ENCODE results near the gene MYO18A. TPM values are rescaled to one million over a fixed set of nuclear protein-coding genes. Genes with fewer than 3 reads are reported as not detected.

The MYO18A gene
- total RNA-seq, 1 donor from 2014 or later: 45.9 TPM

DNA sequence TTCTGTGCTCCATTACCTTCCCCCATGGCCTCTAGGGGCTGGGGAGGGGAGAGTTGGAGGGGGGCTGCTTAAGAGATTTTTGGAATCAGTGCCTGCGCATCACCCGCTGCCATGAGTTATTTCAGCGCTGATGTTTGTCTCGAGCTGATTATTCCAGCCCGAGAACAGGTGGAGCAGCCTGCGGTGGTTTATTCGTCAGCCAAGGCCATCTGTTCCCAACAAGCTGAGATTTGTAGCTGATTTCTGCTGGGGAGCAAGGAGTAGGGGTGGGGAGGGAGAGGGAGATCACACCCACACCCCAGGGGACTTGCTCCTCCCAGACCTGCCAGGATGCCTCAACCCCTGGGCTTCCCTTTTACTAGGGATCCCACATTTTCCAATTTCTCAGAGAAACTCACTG lies 114.2 kb downstream of the MYO18A start:
- Histone ChIP-seq H3K4me2 (ENCODE audit: low read length) (no peak overlapping the region), H4K20me1 (ENCODE audit: insufficient read depth, low read length) (no peaks in the 10 kb centered on the region), H2AFZ (ENCODE audit: low read depth, low read length) (no peak overlapping the region), H3K4me1 (ENCODE audit: insufficient read depth, low read length) (no peaks in the 10 kb centered on the region), H3K36me3 (ENCODE audit: insufficient read depth, low read length) (no peaks in the 10 kb centered on the region), H3K4me3 (ENCODE audit: insufficient read depth, low read depth, low read length) (no peak overlapping the region), H3K9me3 (ENCODE audit: insufficient read depth, low read depth, low read length) (no peaks in the 10 kb centered on the region), H3K9ac (ENCODE audit: low read length) (no peak overlapping the region), H3K27ac (ENCODE audit: low read depth, low read length) (no peak overlapping the region), H3K27me3 (ENCODE audit: insufficient read depth, low read length) (peaks cover 8% of the 10 kb centered on the region), H3K79me2 (ENCODE audit: insufficient read depth, low read length) (no peaks in the 10 kb centered on the region)
- TF ChIP-seq, protein P1, sequence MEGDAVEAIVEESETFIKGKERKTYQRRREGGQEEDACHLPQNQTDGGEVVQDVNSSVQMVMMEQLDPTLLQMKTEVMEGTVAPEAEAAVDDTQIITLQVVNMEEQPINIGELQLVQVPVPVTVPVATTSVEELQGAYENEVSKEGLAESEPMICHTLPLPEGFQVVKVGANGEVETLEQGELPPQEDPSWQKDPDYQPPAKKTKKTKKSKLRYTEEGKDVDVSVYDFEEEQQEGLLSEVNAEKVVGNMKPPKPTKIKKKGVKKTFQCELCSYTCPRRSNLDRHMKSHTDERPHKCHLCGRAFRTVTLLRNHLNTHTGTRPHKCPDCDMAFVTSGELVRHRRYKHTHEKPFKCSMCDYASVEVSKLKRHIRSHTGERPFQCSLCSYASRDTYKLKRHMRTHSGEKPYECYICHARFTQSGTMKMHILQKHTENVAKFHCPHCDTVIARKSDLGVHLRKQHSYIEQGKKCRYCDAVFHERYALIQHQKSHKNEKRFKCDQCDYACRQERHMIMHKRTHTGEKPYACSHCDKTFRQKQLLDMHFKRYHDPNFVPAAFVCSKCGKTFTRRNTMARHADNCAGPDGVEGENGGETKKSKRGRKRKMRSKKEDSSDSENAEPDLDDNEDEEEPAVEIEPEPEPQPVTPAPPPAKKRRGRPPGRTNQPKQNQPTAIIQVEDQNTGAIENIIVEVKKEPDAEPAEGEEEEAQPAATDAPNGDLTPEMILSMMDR (IDR thresholded peaks at IDR 0.05; ENCODE audit: insufficient read depth, low read depth, low read length): no peak
- TF ChIP-seq EZH2 (IDR thresholded peaks at IDR 0.05; ENCODE audit: insufficient read depth, low read length): no peak
- Mint-ChIP-seq H3K27ac (ENCODE audit: unreplicated experiment) (no peak overlapping the region), H3K4me1 (ENCODE audit: low read depth, unreplicated experiment) (peaks cover 9% of the 10 kb centered on the region), H3K9me3 (ENCODE audit: unreplicated experiment) (no peaks in the 10 kb centered on the region), H3K4me3 (ENCODE audit: unreplicated experiment) (no peak overlapping the region), H3K27me3 (ENCODE audit: low read depth, unreplicated experiment) (peaks cover 14% of the 10 kb centered on the region), H3K36me3 (ENCODE audit: low read depth, unreplicated experiment) (no peaks in the 10 kb centered on the region)
- no peak for DNase-seq (ENCODE audit: low read depth)
- FAIRE-seq: no peak

DNA sequence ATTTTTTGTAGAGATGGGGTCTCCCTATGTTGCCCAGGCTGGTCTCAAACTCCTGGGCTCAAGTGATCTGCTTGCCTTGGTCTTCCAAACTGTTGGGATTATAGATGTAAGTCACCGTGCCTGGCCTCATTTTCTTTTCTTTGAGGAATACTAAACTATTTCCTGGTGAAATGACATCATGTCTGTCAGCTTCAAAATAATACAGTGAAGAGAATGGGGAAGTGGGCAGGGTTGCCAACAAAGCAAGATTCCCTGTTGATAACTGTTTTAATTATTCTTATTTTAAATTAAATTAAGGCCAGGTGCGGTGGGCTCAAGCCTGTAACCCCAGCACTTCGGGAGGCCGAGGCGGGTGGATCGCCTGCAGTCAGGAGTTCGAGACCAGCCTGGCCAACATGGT lies 116.2 kb downstream of the MYO18A start:
- Histone ChIP-seq H3K9me3 (ENCODE audit: insufficient read depth, low read depth, low read length) (no peaks in the 10 kb centered on the region), H3K4me1 (ENCODE audit: insufficient read depth, low read length) (peaks cover 4% of the 10 kb centered on the region), H2AFZ (ENCODE audit: low read depth, low read length) (no peak overlapping the region), H4K20me1 (ENCODE audit: insufficient read depth, low read length) (no peaks in the 10 kb centered on the region), H3K4me3 (ENCODE audit: insufficient read depth, low read depth, low read length) (no peak overlapping the region), H3K9ac (ENCODE audit: low read length) (no peak overlapping the region), H3K4me2 (ENCODE audit: low read length) (no peak overlapping the region), H3K27me3 (ENCODE audit: insufficient read depth, low read length) (no peaks in the 10 kb centered on the region), H3K27ac (ENCODE audit: low read depth, low read length) (no peak overlapping the region), H3K36me3 (ENCODE audit: insufficient read depth, low read length) (no peaks in the 10 kb centered on the region), H3K79me2 (ENCODE audit: insufficient read depth, low read length) (no peaks in the 10 kb centered on the region)
- DNase-seq (ENCODE audit: low read depth): no peak
- Mint-ChIP-seq H3K4me3 (ENCODE audit: unreplicated experiment) (no peak overlapping the region), H3K27ac (ENCODE audit: unreplicated experiment) (no peak overlapping the region), H3K36me3 (ENCODE audit: low read depth, unreplicated experiment) (no peaks in the 10 kb centered on the region), H3K4me1 (ENCODE audit: low read depth, unreplicated experiment) (peaks cover 24% of the 10 kb centered on the region), H3K9me3 (ENCODE audit: unreplicated experiment) (no peaks in the 10 kb centered on the region), H3K27me3 (ENCODE audit: low read depth, unreplicated experiment) (peaks cover 9% of the 10 kb centered on the region)
- TF ChIP-seq EZH2 (IDR thresholded peaks at IDR 0.05; ENCODE audit: insufficient read depth, low read length): no peak
- TF ChIP-seq, protein P1 (IDR thresholded peaks at IDR 0.05; ENCODE audit: insufficient read depth, low read depth, low read length): no peak
- FAIRE-seq: no peak

DNA sequence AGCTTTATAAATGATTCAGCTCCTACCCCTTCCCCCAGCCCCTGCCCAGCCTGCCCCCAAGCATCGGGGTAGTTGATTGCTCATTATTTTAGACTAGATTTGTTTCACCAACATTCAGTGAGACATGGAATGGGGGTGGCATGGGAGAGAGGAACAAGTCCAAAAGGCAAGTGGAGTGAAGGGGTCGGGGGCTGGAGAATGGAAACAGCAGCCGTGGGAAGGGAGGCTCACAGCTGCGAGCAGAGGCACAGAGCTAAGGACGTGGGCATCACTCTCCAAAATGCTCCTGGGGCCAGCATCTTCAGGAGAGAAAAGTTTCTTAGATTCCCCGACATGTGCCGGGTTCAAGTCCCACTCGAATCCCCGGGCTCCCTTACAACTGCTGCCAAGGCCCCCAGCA lies 118.0 kb downstream of the MYO18A start:
- Mint-ChIP-seq H3K27me3 (ENCODE audit: low read depth, unreplicated experiment) (peaks cover 11% of the 10 kb centered on the region), H3K36me3 (ENCODE audit: low read depth, unreplicated experiment) (no peaks in the 10 kb centered on the region), H3K4me1 (ENCODE audit: low read depth, unreplicated experiment) (peaks cover 24% of the 10 kb centered on the region), H3K9me3 (ENCODE audit: unreplicated experiment) (no peaks in the 10 kb centered on the region), H3K27ac (ENCODE audit: unreplicated experiment) (no peak overlapping the region), H3K4me3 (ENCODE audit: unreplicated experiment) (no peak overlapping the region)
- Histone ChIP-seq H3K4me3 (ENCODE audit: insufficient read depth, low read depth, low read length) (no peak overlapping the region), H3K4me1 (ENCODE audit: insufficient read depth, low read length) (peaks cover 4% of the 10 kb centered on the region), H3K79me2 (ENCODE audit: insufficient read depth, low read length) (no peaks in the 10 kb centered on the region), H3K27ac (ENCODE audit: low read depth, low read length) (no peak overlapping the region), H3K9ac (ENCODE audit: low read length) (no peak overlapping the region), H3K9me3 (ENCODE audit: insufficient read depth, low read depth, low read length) (no peaks in the 10 kb centered on the region), H3K36me3 (ENCODE audit: insufficient read depth, low read length) (no peaks in the 10 kb centered on the region), H4K20me1 (ENCODE audit: insufficient read depth, low read length) (no peaks in the 10 kb centered on the region), H2AFZ (ENCODE audit: low read depth, low read length) (no peak overlapping the region), H3K4me2 (ENCODE audit: low read length) (no peak overlapping the region), H3K27me3 (ENCODE audit: insufficient read depth, low read length) (peaks cover 1% of the 10 kb centered on the region)
- no peak for FAIRE-seq
- no peak for DNase-seq (ENCODE audit: low read depth)
- TF ChIP-seq EZH2 (IDR thresholded peaks at IDR 0.05; ENCODE audit: insufficient read depth, low read length): no peak
- TF ChIP-seq, protein P1 (IDR thresholded peaks at IDR 0.05; ENCODE audit: insufficient read depth, low read depth, low read length): no peak
